ENCODE results near the gene QKI.

QKI gene

DNA sequence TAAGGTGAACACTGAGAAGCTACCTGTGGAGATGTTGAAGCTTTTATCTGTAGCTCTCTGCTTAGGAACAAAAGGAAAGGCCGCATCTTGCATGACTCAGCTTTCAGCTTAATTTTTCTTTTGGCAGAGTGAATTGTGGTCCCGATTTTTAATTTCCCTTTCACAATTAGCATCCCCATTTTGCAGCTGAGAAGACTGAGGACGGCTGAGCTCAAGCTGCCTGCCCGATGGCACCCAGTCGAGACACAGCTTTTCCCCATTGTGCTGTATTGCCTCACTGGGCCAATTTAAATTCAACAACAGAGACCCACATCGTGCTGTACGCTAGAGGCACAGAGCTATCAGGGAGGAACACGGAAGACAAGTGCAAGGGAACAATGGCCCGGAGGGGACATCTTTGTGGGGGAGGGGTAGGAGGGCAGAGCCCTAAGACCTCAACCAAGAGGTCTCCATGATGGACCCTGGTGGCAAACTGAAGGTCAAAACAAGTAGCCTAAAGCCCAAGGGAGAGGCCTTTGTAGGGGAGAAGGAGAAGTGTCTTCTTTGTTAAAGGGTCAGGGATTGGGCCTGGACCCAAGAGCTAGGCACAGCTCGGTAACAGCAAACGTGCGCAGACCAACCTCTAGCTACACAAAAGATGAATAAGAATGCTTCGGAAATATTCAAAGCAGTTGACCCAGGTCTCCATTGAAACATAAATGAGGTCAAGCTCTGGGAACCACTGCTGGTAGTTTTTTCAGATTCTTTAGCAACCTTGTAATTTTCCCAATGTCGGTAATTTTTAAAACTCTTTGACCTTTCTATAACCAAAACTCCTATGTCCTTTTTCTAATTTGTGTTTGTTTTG, 13.3 kb upstream of the QKI start:
- Histone ChIP-seq H3K79me2 (ENCODE audit: insufficient read depth, low read length) (no peaks in the 10 kb centered on the region), H3K4me3 (ENCODE audit: low read depth in 1 of 2, low read length in 2 of 2) (no peak overlapping the region), H3K9ac (ENCODE audit: low read depth, low read length) (no peak overlapping the region), H3K4me1 (ENCODE audit: insufficient read depth, low read length) (no peaks in the 10 kb centered on the region), H3K9me3 (ENCODE audit: insufficient read depth, low read length, severe bottlenecking) (no peaks in the 10 kb centered on the region), H3K4me2 (ENCODE audit: insufficient read depth, low read length) (no peak overlapping the region), H4K20me1 (ENCODE audit: insufficient read depth, low read length) (no peaks in the 10 kb centered on the region), H3K36me3 (ENCODE audit: insufficient read depth, low read length) (no peaks in the 10 kb centered on the region), H2AFZ (ENCODE audit: low read depth, low read length) (no peak overlapping the region), H3K27me3 (ENCODE audit: insufficient read depth, low read length, poor library complexity) (no peaks in the 10 kb centered on the region), H3K27ac (ENCODE audit: low read length) (no peak overlapping the region)
- ATAC-seq (ENCODE audit: insufficient read depth, low read depth) (no peak), DNase-seq (no peak)
- TF ChIP-seq EZH2 (IDR thresholded peaks at IDR 0.05; ENCODE audit: borderline replicate concordance, low read depth, low read length, severe bottlenecking) = no peak
- TF ChIP-seq CTCF (IDR thresholded peaks at IDR 0.05; ENCODE audit: borderline replicate concordance, extremely low read depth, low read length, poor library complexity, severe bottlenecking) = no peak

GRCh38 chr6:163402616-163403015, 11.9 kb upstream of the QKI start:
- H3K4me1 ChIP-seq (ENCODE audit: insufficient read depth, low read length) = no peaks in the 10 kb centered on the region
- no peak overlapping the region for H2AFZ ChIP-seq (ENCODE audit: low read depth, low read length)
- H3K9me3 ChIP-seq (ENCODE audit: insufficient read depth, low read length, severe bottlenecking) = no peaks in the 10 kb centered on the region
- H3K4me3 ChIP-seq (ENCODE audit: low read depth in 1 of 2, low read length in 2 of 2) = no peak overlapping the region
- no peak for TF ChIP-seq CTCF (IDR thresholded peaks at IDR 0.05; ENCODE audit: borderline replicate concordance, extremely low read depth, low read length, poor library complexity, severe bottlenecking)
- no peak for ATAC-seq (ENCODE audit: insufficient read depth, low read depth)
- no peaks in the 10 kb centered on the region for H3K36me3 ChIP-seq (ENCODE audit: insufficient read depth, low read length)
- H3K9ac ChIP-seq (ENCODE audit: low read depth, low read length) = no peak overlapping the region
- no peak overlapping the region for H3K27ac ChIP-seq (ENCODE audit: low read length)
- no peak for DNase-seq
- no peaks in the 10 kb centered on the region for H3K79me2 ChIP-seq (ENCODE audit: insufficient read depth, low read length)
- no peaks in the 10 kb centered on the region for H3K27me3 ChIP-seq (ENCODE audit: insufficient read depth, low read length, poor library complexity)
- no peak overlapping the region for H3K4me2 ChIP-seq (ENCODE audit: insufficient read depth, low read length)
- H4K20me1 ChIP-seq (ENCODE audit: insufficient read depth, low read length) = no peaks in the 10 kb centered on the region

DNA sequence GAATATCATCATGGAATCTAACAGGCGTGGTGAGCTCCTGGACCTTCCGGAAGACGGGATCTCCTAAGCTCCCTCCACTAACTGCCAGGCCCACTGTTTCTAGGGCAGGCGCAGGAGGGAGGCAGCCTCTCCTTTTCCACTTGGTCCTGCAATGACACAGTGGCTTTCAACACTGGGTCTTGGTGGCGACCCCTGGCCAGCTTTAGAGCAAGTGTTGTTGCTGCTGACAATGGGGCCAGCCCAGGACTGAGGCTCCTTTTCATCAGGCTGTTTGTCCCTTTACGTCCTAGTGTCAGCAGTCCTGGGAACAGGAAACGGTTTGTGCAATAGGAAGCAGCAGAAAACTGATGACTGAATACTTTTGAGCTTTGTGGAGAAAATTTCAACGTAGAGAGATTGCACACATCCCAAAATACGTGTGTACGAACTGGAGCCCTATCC, 9.7 kb upstream of the QKI start:
- Histone ChIP-seq H3K79me2 (ENCODE audit: insufficient read depth, low read length) (no peaks in the 10 kb centered on the region), H3K9me3 (ENCODE audit: insufficient read depth, low read length, severe bottlenecking) (no peaks in the 10 kb centered on the region), H4K20me1 (ENCODE audit: insufficient read depth, low read length) (no peaks in the 10 kb centered on the region), H3K27me3 (ENCODE audit: insufficient read depth, low read length, poor library complexity) (no peaks in the 10 kb centered on the region), H3K36me3 (ENCODE audit: insufficient read depth, low read length) (no peaks in the 10 kb centered on the region), H3K27ac (ENCODE audit: low read length) (no peak overlapping the region), H3K9ac (ENCODE audit: low read depth, low read length) (no peak overlapping the region), H2AFZ (ENCODE audit: low read depth, low read length) (no peak overlapping the region), H3K4me2 (ENCODE audit: insufficient read depth, low read length) (no peak overlapping the region), H3K4me3 (ENCODE audit: low read depth in 1 of 2, low read length in 2 of 2) (no peak overlapping the region), H3K4me1 (ENCODE audit: insufficient read depth, low read length) (no peaks in the 10 kb centered on the region)
- ATAC-seq (ENCODE audit: insufficient read depth, low read depth) (no peak), DNase-seq (no peak)
- TF ChIP-seq EZH2 (IDR thresholded peaks at IDR 0.05; ENCODE audit: borderline replicate concordance, low read depth, low read length, severe bottlenecking) (no peak), CTCF (IDR thresholded peaks at IDR 0.05; ENCODE audit: borderline replicate concordance, extremely low read depth, low read length, poor library complexity, severe bottlenecking) (no peak)

Measured in DND-41 (cell line).